Activated CD4-positive, alpha-beta T cell treated with anti-CD3 and anti-CD28 coated beads, Interleukin-2, Interleukin-6, amounts not matched to agents 100 ng/mL and 50 ng/mL, durations not matched to agents 16 hours and 8 hours (primary cell): ENCODE results near the gene TRIM28.
"Not testable (repeated sequence)": the region's sequence is repeated elsewhere in the genome, so short reads cannot be mapped to it uniquely, and the experiment has no call there.

Experiments used
- DNase-seq: peaks from one replicate; pipeline ENCODE4 v3.0.0-alpha.2; 2020

TRIM28 gene

GRCh38 chr19:58543826-58544590, at the start of gene TRIM28:
TRIM28 (plus strand) TSS chr19:58544064; CDS start chr19:58544758, 694 bp downstream.
- DNase-seq: peak; percentile 100

GRCh38 chr19:58497634-58498170, 46.2 kb upstream of the TRIM28 start:
- DNase-seq: no peak

- DNase-seq: no peak
Measured at GRCh38 chr19:58498316-58499020, 45.4 kb upstream of the TRIM28 start.

- peak; percentile 100 for DNase-seq
Measured at GRCh38 chr19:58499021-58499927, 44.6 kb upstream of the TRIM28 start.

GRCh38 chr19:58500242-58500641, 43.6 kb upstream of the TRIM28 start:
- DNase-seq: no peak

GRCh38 chr19:58507602-58508223, 36.2 kb upstream of the TRIM28 start:
- not testable (repeated sequence) for DNase-seq

- DNase-seq: no peak
Measured at GRCh38 chr19:58509731-58510083, 34.2 kb upstream of the TRIM28 start.

- DNase-seq: no peak
Measured at GRCh38 chr19:58510084-58510862, 33.6 kb upstream of the TRIM28 start.

GRCh38 chr19:58511353-58512208, 32.3 kb upstream of the TRIM28 start, which contains the start of gene SLC27A5:
SLC27A5 (minus strand) TSS chr19:58511992; CDS start chr19:58511955, 37 bp downstream.
- DNase-seq: no peak

- DNase-seq: no peak
Measured at GRCh38 chr19:58513213-58513693, 30.6 kb upstream of the TRIM28 start.

GRCh38 chr19:58513694-58514563, 29.9 kb upstream of the TRIM28 start:
- peak; percentile 99 for DNase-seq

GRCh38 chr19:58514564-58515022, 29.3 kb upstream of the TRIM28 start:
- no peak for DNase-seq

GRCh38 chr19:58515259-58515658, 28.6 kb upstream of the TRIM28 start:
- no peak for DNase-seq

- no peak for DNase-seq
Measured at GRCh38 chr19:58516246-58516836, 27.5 kb upstream of the TRIM28 start.

- DNase-seq: no peak
Measured at GRCh38 chr19:58516964-58517833, 26.7 kb upstream of the TRIM28 start.

GRCh38 chr19:58518256-58519086, 25.4 kb upstream of the TRIM28 start:
- peak; percentile 39 for DNase-seq

- DNase-seq: peak; percentile 69
Measured at GRCh38 chr19:58519087-58519354, 24.8 kb upstream of the TRIM28 start.
